GM12891 (cell line): ENCODE data around the gene EML1.

Experiments used
- POLR2A ChIP-seq: IDR thresholded peaks from 2 replicates; pipeline ENCODE4 v1.6.1; 2011; ENCODE audit warnings: low read depth, low read length, control low read depth
- POLR2AphosphoS5 ChIP-seq: IDR thresholded peaks from 2 replicates; pipeline ENCODE4 v1.6.1; 2011; ENCODE audit warnings: low read depth, low read length, control low read depth
- SPI1 ChIP-seq: IDR thresholded peaks from 2 replicates; pipeline ENCODE4 v1.6.1; 2011; ENCODE audit warnings: low read depth, low read length, control low read depth

GRCh38 chr14:99818503-99819036 is 25.4 kb downstream of the EML1 start:
- no peak for TF ChIP-seq POLR2A
- TF ChIP-seq POLR2AphosphoS5, result no peak
- TF ChIP-seq SPI1, result no peak
